ENCODE measurements around the gene TTC34. TPM values are rescaled to one million over a fixed set of nuclear protein-coding genes. Genes with fewer than 3 reads are reported as not detected.

TTC34 gene
- total RNA-seq, 2 donors from 2014 or later = 0.43 to 0.67 TPM

GRCh38 chr1:2830761-2831425 is 29.4 kb upstream of the TTC34 start:
- intact Hi-C loops (cut with DNase I, micrococcal nuclease) = no loop called here
- DNase-seq = no peak

GRCh38 chr1:2829846-2830615 is 28.5 kb upstream of the TTC34 start:
- DNase-seq (no peak), ATAC-seq (no peak)
- intact Hi-C loops (cut with DNase I, micrococcal nuclease) = no loop called here

More at GRCh38 chr1:2830761-2831425, 29.4 kb upstream of the TTC34 start:
- no peak for ATAC-seq

- ATAC-seq (no peak), DNase-seq (no peak)
- intact Hi-C loops (cut with DNase I, micrococcal nuclease) = no loop called here
These were observed 27.2 kb upstream of the TTC34 start for GRCh38 chr1:2828586-2829250.

GRCh38 chr1:2826736-2827292 is 25.3 kb upstream of the TTC34 start:
- no peak for ATAC-seq
- intact Hi-C loops (cut with DNase I, micrococcal nuclease) = no loop called here
- no peak for DNase-seq

- no peak for ATAC-seq
- intact Hi-C loops (cut with DNase I, micrococcal nuclease) = no loop called here
- DNase-seq = no peak
These were observed 24.8 kb upstream of the TTC34 start for GRCh38 chr1:2826316-2826715.

GRCh38 chr1:2825487-2826189 is 24.1 kb upstream of the TTC34 start:
- no peak for ATAC-seq
- intact Hi-C loops (cut with DNase I, micrococcal nuclease) = no loop called here
- DNase-seq = no peak

GRCh38 chr1:2824999-2825398 is 23.5 kb upstream of the TTC34 start:
- ATAC-seq = no peak
- intact Hi-C loops (cut with DNase I, micrococcal nuclease) = no loop called here
- DNase-seq = no peak

GRCh38 chr1:2823921-2824610 is 22.6 kb upstream of the TTC34 start:
- intact Hi-C loops (cut with DNase I, micrococcal nuclease) = no loop called here
- ATAC-seq (no peak), DNase-seq (no peak)

GRCh38 chr1:2822621-2823145 is 21.2 kb upstream of the TTC34 start:
- intact Hi-C loops (cut with DNase I, micrococcal nuclease) = no loop called here

GRCh38 chr1:2821966-2822620 is 20.6 kb upstream of the TTC34 start:
- DNase-seq (peak in 1 of 2 donors; percentile 59), ATAC-seq (peak; percentile 93)
- intact Hi-C loops (cut with DNase I, micrococcal nuclease) = no loop called here

More at GRCh38 chr1:2822621-2823145, 21.2 kb upstream of the TTC34 start:
- ATAC-seq (no peak), DNase-seq (no peak)

- ATAC-seq (no peak), DNase-seq (no peak)
- intact Hi-C loops (cut with DNase I, micrococcal nuclease) = no loop called here
These were observed 20.0 kb upstream of the TTC34 start for GRCh38 chr1:2821373-2821955.

- ATAC-seq (no peak), DNase-seq (no peak)
- intact Hi-C loops (cut with DNase I, micrococcal nuclease) = no loop called here
These were observed 19.4 kb upstream of the TTC34 start for GRCh38 chr1:2820731-2821372.

- intact Hi-C loops (cut with DNase I, micrococcal nuclease) = no loop called here
- ATAC-seq = no peak
- DNase-seq = no peak
These were observed 18.6 kb upstream of the TTC34 start for GRCh38 chr1:2819831-2820730.

- no peak for ATAC-seq
- no peak for DNase-seq
These were observed 17.9 kb upstream of the TTC34 start for GRCh38 chr1:2819429-2819828.

GRCh38 chr1:2817784-2818564 is 16.5 kb upstream of the TTC34 start:
- DNase-seq (no peak), ATAC-seq (no peak)
- intact Hi-C loops (cut with DNase I, micrococcal nuclease) = no loop called here

More at GRCh38 chr1:2819429-2819828, 17.9 kb upstream of the TTC34 start:
- intact Hi-C loops (cut with DNase I, micrococcal nuclease) = no loop called here

All from left colon (tissue), 2 donors.